Neural cell (in vitro differentiated cells): ENCODE results near the gene RPS24.

Experiments used
- CTCF ChIP-seq: fragments of 450-650 bp; IDR thresholded peaks from 2 replicates; pipeline ENCODE4 v1.5.1; 2014; ENCODE audit warnings: antibody characterized with exemption, mild to moderate bottlenecking, moderate library complexity; ENCODE audit not compliant: poor library complexity, severe bottlenecking
- EP300 ChIP-seq: fragments of 450-650 bp; conservative IDR thresholded peaks from 2 replicates; pipeline ENCODE4 v1.6.1; 2014; ENCODE audit warnings: antibody characterized with exemption, mild to moderate bottlenecking, moderate library complexity; ENCODE audit not compliant: poor library complexity, severe bottlenecking
- EZH2 ChIP-seq: fragments of 200-600, 300-800 bp; shearing (Covaris generic), sonication (generic); IDR thresholded peaks from 2 replicates; pipeline ENCODE4 v1.6.1; 2014; ENCODE audit warnings: antibody characterized with exemption, low read length, borderline replicate concordance, mild to moderate bottlenecking; ENCODE audit not compliant: insufficient read depth, poor library complexity, severe bottlenecking
- MXI1 ChIP-seq: fragments of 450-650 bp; conservative IDR thresholded peaks from 2 replicates; pipeline ENCODE4 v1.6.1; 2014; ENCODE audit warnings: antibody characterized with exemption, mild to moderate bottlenecking; ENCODE audit not compliant: poor library complexity, severe bottlenecking
- POLR2AphosphoS5 ChIP-seq: IDR thresholded peaks from 2 replicates; pipeline ENCODE4 v1.6.1; 2012

- no peak for TF ChIP-seq EZH2
- no peak for TF ChIP-seq MXI1
- TF ChIP-seq CTCF, result no peak
- TF ChIP-seq POLR2AphosphoS5, result no peak
- no peak for TF ChIP-seq EP300
These were observed 37.6 kb downstream of the RPS24 start for GRCh38 chr10:78071140-78071856.
